ENCODE measurements around the gene PTPRN2. TPM values are rescaled to one million over a fixed set of nuclear protein-coding genes. Genes with fewer than 3 reads are reported as not detected.

PTPRN2 gene
- total and polyA plus RNA-seq, 7 donors, result 0.47 to 0.82 (median 0.51) TPM

- ATAC-seq (no peak), DNase-seq (no peak)
- Histone ChIP-seq H3K36me3 (ENCODE audit: insufficient read depth in 1 of 2, low read depth in 1 of 2) (no peaks in the 10 kb centered on the region), H3K4me3 (no peak overlapping the region), H3K27me3 (ENCODE audit: insufficient read depth in 3 of 3, low read length in 2 of 3) (peaks cover 0 to 95% (median 32%) of the 10 kb centered on the region in 3 donors), H3K4me1 (peaks cover 4% of the 10 kb centered on the region), H3K9me3 (no peaks in the 10 kb centered on the region), H3K27ac (no peak overlapping the region)
- 13 to 16% (median 15%) methylated on average over 13 of the region's 13 CpGs for WGBS, 3 donors
- TF ChIP-seq CTCF (IDR thresholded peaks at IDR 0.05), result no peak
- intact Hi-C loops (cut with DNase I), result no loop called here
These were observed 901.2 kb downstream of the PTPRN2 start for GRCh38 chr7:157686285-157686894.

GRCh38 chr7:157685430-157686284 is 902.0 kb downstream of the PTPRN2 start:
- DNase-seq, result no peak
- no peak for TF ChIP-seq CTCF (IDR thresholded peaks at IDR 0.05)
- no peaks in the 10 kb centered on the region for H3K36me3 ChIP-seq (ENCODE audit: insufficient read depth in 1 of 2, low read depth in 1 of 2)
- H3K27ac ChIP-seq, result no peak overlapping the region
- peaks cover 0 to 100% (median 30%) of the 10 kb centered on the region in 3 donors for H3K27me3 ChIP-seq (ENCODE audit: insufficient read depth in 3 of 3, low read length in 2 of 3)
- H3K4me1 ChIP-seq, result peaks cover 4% of the 10 kb centered on the region
- no peak for ATAC-seq
- WGBS, 3 donors, result 6 to 8% (median 8%) methylated on average over 58 to 74 of the region's 77 CpGs
- H3K9me3 ChIP-seq, result no peaks in the 10 kb centered on the region
- H3K4me3 ChIP-seq, result no peak overlapping the region
- intact Hi-C loops (cut with DNase I), result no loop called here

- TF ChIP-seq CTCF (IDR thresholded peaks at IDR 0.05), result no peak
- intact Hi-C loops (cut with DNase I), result no loop called here
- ATAC-seq, result no peak
- Histone ChIP-seq H3K4me3 (peak overlapping the region; percentile 7), H3K27me3 (ENCODE audit: insufficient read depth in 3 of 3, low read length in 2 of 3) (peaks cover 0 to 100% (median 30%) of the 10 kb centered on the region in 3 donors), H3K27ac (no peak overlapping the region), H3K36me3 (ENCODE audit: insufficient read depth in 1 of 2, low read depth in 1 of 2) (no peaks in the 10 kb centered on the region), H3K4me1 (peaks cover 4% of the 10 kb centered on the region), H3K9me3 (no peaks in the 10 kb centered on the region)
- no peak for DNase-seq
- 1 to 2% (median 2%) methylated on average over 43 to 72 of the region's 72 CpGs for WGBS, 3 donors
These were observed 902.7 kb downstream of the PTPRN2 start for GRCh38 chr7:157684909-157685429.

- no peak overlapping the region for H3K27ac ChIP-seq
- H3K36me3 ChIP-seq (ENCODE audit: insufficient read depth in 1 of 2, low read depth in 1 of 2), result no peaks in the 10 kb centered on the region
- ATAC-seq, result no peak
- WGBS, 3 donors, result 1 to 3% (median 1%) methylated on average over 29 to 71 of the region's 74 CpGs
- no peaks in the 10 kb centered on the region for H3K9me3 ChIP-seq
- peaks cover 0 to 99% (median 30%) of the 10 kb centered on the region in 3 donors for H3K27me3 ChIP-seq (ENCODE audit: insufficient read depth in 3 of 3, low read length in 2 of 3)
- peaks cover 4% of the 10 kb centered on the region for H3K4me1 ChIP-seq
- H3K4me3 ChIP-seq, result peak overlapping the region; percentile 7
- DNase-seq, result no peak
- intact Hi-C loops (cut with DNase I), result no loop called here
- no peak for TF ChIP-seq CTCF (IDR thresholded peaks at IDR 0.05)
These were observed 903.3 kb downstream of the PTPRN2 start for GRCh38 chr7:157684157-157684908.

Data from psoas muscle (tissue), 8 donors.